ENCODE measurements around the gene FRMD4A.
"Not testable (repeated sequence)": the region's sequence is repeated elsewhere in the genome, so short reads cannot be mapped to it uniquely, and the experiment has no call there.

Gene FRMD4A

GRCh38 chr10:13721486-13721885 is 609.2 kb downstream of the FRMD4A start:
- no peak for DNase-seq (ENCODE audit: low read depth in 2 of 2)

GRCh38 chr10:13720699-13721098 is 610.0 kb downstream of the FRMD4A start:
- DNase-seq (ENCODE audit: low read depth in 2 of 2), result no peak

GRCh38 chr10:13719425-13719824 is 611.3 kb downstream of the FRMD4A start:
- no peak for DNase-seq (ENCODE audit: low read depth in 2 of 2)

- DNase-seq (ENCODE audit: low read depth in 2 of 2), result no peak
These were observed 611.9 kb downstream of the FRMD4A start for GRCh38 chr10:13718820-13719219.

GRCh38 chr10:13717936-13718772 is 612.6 kb downstream of the FRMD4A start:
- peak; percentile 12 to 17 for DNase-seq (ENCODE audit: low read depth in 2 of 2)

- DNase-seq (ENCODE audit: low read depth in 2 of 2), result no peak
These were observed 613.2 kb downstream of the FRMD4A start for GRCh38 chr10:13717571-13717935.

- no peak for DNase-seq (ENCODE audit: low read depth in 2 of 2)
These were observed 614.3 kb downstream of the FRMD4A start for GRCh38 chr10:13716081-13717071.

- DNase-seq (ENCODE audit: low read depth in 2 of 2), result not testable (repeated sequence)
These were observed 615.1 kb downstream of the FRMD4A start for GRCh38 chr10:13715596-13715995.

- no peak for DNase-seq (ENCODE audit: low read depth in 2 of 2)
These were observed 615.6 kb downstream of the FRMD4A start for GRCh38 chr10:13715100-13715499.

- peak; percentile 26 to 37 for DNase-seq (ENCODE audit: low read depth in 2 of 2)
These were observed 617.7 kb downstream of the FRMD4A start for GRCh38 chr10:13712837-13713581.

GRCh38 chr10:13712476-13712836 is 618.3 kb downstream of the FRMD4A start:
- no peak for DNase-seq (ENCODE audit: low read depth in 2 of 2)

GRCh38 chr10:13711291-13711690 is 619.4 kb downstream of the FRMD4A start:
- no peak for DNase-seq (ENCODE audit: low read depth in 2 of 2)

- no peak for DNase-seq (ENCODE audit: low read depth in 2 of 2)
These were observed 620.6 kb downstream of the FRMD4A start for GRCh38 chr10:13709931-13710650.

- no peak for DNase-seq (ENCODE audit: low read depth in 2 of 2)
These were observed 622.3 kb downstream of the FRMD4A start for GRCh38 chr10:13708256-13708990.

- DNase-seq (ENCODE audit: low read depth in 2 of 2), result no peak
These were observed 623.4 kb downstream of the FRMD4A start for GRCh38 chr10:13707156-13707881.

- DNase-seq (ENCODE audit: low read depth in 2 of 2), result no peak
These were observed 624.1 kb downstream of the FRMD4A start for GRCh38 chr10:13706604-13707003.

- no peak for DNase-seq (ENCODE audit: low read depth in 2 of 2)
These were observed 624.5 kb downstream of the FRMD4A start for GRCh38 chr10:13706175-13706574.

- no peak for DNase-seq (ENCODE audit: low read depth in 2 of 2)
These were observed 625.1 kb downstream of the FRMD4A start for GRCh38 chr10:13705526-13706174.

- DNase-seq (ENCODE audit: low read depth in 2 of 2), result no peak
These were observed 625.8 kb downstream of the FRMD4A start for GRCh38 chr10:13704964-13705363.
